ENCODE data around the gene TXNDC2. TPM values are rescaled to one million over a fixed set of nuclear protein-coding genes. Genes with fewer than 3 reads are reported as not detected.

The TXNDC2 gene
- total RNA-seq, 2 donors from 2014 or later = not detected

- DNase-seq = no peak
- H3K9me3 Mint-ChIP-seq = no peaks in the 10 kb centered on the region
- no peak overlapping the region for H3K4me3 Mint-ChIP-seq
- no peak overlapping the region for H3K27ac Mint-ChIP-seq
- no peaks in the 10 kb centered on the region for H3K36me3 Mint-ChIP-seq (ENCODE audit: insufficient read depth in 2 of 2)
- peaks cover 55% of the 10 kb centered on the region for H3K4me1 Mint-ChIP-seq (ENCODE audit: low read depth)
- no peak for ATAC-seq (replicated peaks in 1 of 2)
- H3K27me3 Mint-ChIP-seq (ENCODE audit: low read depth) = no peaks in the 10 kb centered on the region
These were observed 40.0 kb downstream of the TXNDC2 start for GRCh38 chr18:9925795-9926194.

- H3K4me3 Mint-ChIP-seq = no peak overlapping the region
- ATAC-seq (replicated peaks in 1 of 2) = peak; percentile 44 to 71
- H3K27me3 Mint-ChIP-seq (ENCODE audit: low read depth) = no peaks in the 10 kb centered on the region
- H3K4me1 Mint-ChIP-seq (ENCODE audit: low read depth) = peaks cover 55% of the 10 kb centered on the region
- DNase-seq = no peak
- no peak overlapping the region for H3K27ac Mint-ChIP-seq
- H3K9me3 Mint-ChIP-seq = no peaks in the 10 kb centered on the region
- no peaks in the 10 kb centered on the region for H3K36me3 Mint-ChIP-seq (ENCODE audit: insufficient read depth in 2 of 2)
These were observed 40.6 kb downstream of the TXNDC2 start for GRCh38 chr18:9926223-9926894.

GRCh38 chr18:9926977-9927376 lies 41.2 kb downstream of the TXNDC2 start:
- Mint-ChIP-seq H3K27me3 (ENCODE audit: low read depth) (no peaks in the 10 kb centered on the region), H3K4me1 (ENCODE audit: low read depth) (peaks cover 55% of the 10 kb centered on the region), H3K36me3 (ENCODE audit: insufficient read depth in 2 of 2) (no peaks in the 10 kb centered on the region), H3K9me3 (no peaks in the 10 kb centered on the region), H3K27ac (peak overlapping the region; percentile 46), H3K4me3 (peak overlapping the region in 1 of 2 donors; percentile 69)
- no peak for DNase-seq
- ATAC-seq (replicated peaks in 1 of 2) = no peak

GRCh38 chr18:9927392-9928063 lies 41.8 kb downstream of the TXNDC2 start:
- Mint-ChIP-seq H3K27ac (peak overlapping the region; percentile 87), H3K4me1 (ENCODE audit: low read depth) (peaks cover 55% of the 10 kb centered on the region), H3K4me3 (peak overlapping the region in 1 of 2 donors; percentile 69), H3K36me3 (ENCODE audit: insufficient read depth in 2 of 2) (peaks cover 0 to 3% of the 10 kb centered on the region in 2 donors), H3K27me3 (ENCODE audit: low read depth) (no peaks in the 10 kb centered on the region), H3K9me3 (no peaks in the 10 kb centered on the region)
- no peak for ATAC-seq (replicated peaks in 1 of 2)
- DNase-seq = no peak

- peaks cover 0 to 9% of the 10 kb centered on the region in 2 donors for H3K36me3 Mint-ChIP-seq (ENCODE audit: insufficient read depth in 2 of 2)
- H3K27me3 Mint-ChIP-seq (ENCODE audit: low read depth) = no peaks in the 10 kb centered on the region
- no peak overlapping the region for H3K4me3 Mint-ChIP-seq
- H3K27ac Mint-ChIP-seq = no peak overlapping the region
- DNase-seq (no peak), ATAC-seq (replicated peaks in 1 of 2) (peak; percentile 28 to 60)
- no peaks in the 10 kb centered on the region for H3K9me3 Mint-ChIP-seq
- H3K4me1 Mint-ChIP-seq (ENCODE audit: low read depth) = peaks cover 61% of the 10 kb centered on the region
These were observed 43.0 kb downstream of the TXNDC2 start for GRCh38 chr18:9928646-9929259.

GRCh38 chr18:9930299-9930884 lies 44.6 kb downstream of the TXNDC2 start:
- Mint-ChIP-seq H3K27me3 (ENCODE audit: low read depth) (no peaks in the 10 kb centered on the region), H3K9me3 (no peaks in the 10 kb centered on the region), H3K36me3 (ENCODE audit: insufficient read depth in 2 of 2) (peaks cover 2 to 16% of the 10 kb centered on the region in 2 donors), H3K4me1 (ENCODE audit: low read depth) (peaks cover 48% of the 10 kb centered on the region), H3K4me3 (no peak overlapping the region), H3K27ac (no peak overlapping the region)
- ATAC-seq (replicated peaks in 1 of 2) (no peak), DNase-seq (no peak)

- no peaks in the 10 kb centered on the region for H3K9me3 Mint-ChIP-seq
- no peak overlapping the region for H3K4me3 Mint-ChIP-seq
- H3K36me3 Mint-ChIP-seq (ENCODE audit: insufficient read depth in 2 of 2) = peaks cover 2 to 16% of the 10 kb centered on the region in 2 donors
- H3K27me3 Mint-ChIP-seq (ENCODE audit: low read depth) = no peaks in the 10 kb centered on the region
- ATAC-seq (replicated peaks in 1 of 2) = no peak
- H3K27ac Mint-ChIP-seq = no peak overlapping the region
- DNase-seq = no peak
- H3K4me1 Mint-ChIP-seq (ENCODE audit: low read depth) = peaks cover 40% of the 10 kb centered on the region
These were observed 45.4 kb downstream of the TXNDC2 start for GRCh38 chr18:9931146-9931545.

- no peaks in the 10 kb centered on the region for H3K9me3 Mint-ChIP-seq
- peaks cover 2 to 17% of the 10 kb centered on the region in 2 donors for H3K36me3 Mint-ChIP-seq (ENCODE audit: insufficient read depth in 2 of 2)
- ATAC-seq (replicated peaks in 1 of 2) (no peak), DNase-seq (no peak)
- peaks cover 35% of the 10 kb centered on the region for H3K4me1 Mint-ChIP-seq (ENCODE audit: low read depth)
- no peak overlapping the region for H3K4me3 Mint-ChIP-seq
- no peak overlapping the region for H3K27ac Mint-ChIP-seq
- H3K27me3 Mint-ChIP-seq (ENCODE audit: low read depth) = no peaks in the 10 kb centered on the region
These were observed 45.9 kb downstream of the TXNDC2 start for GRCh38 chr18:9931678-9932077.

GRCh38 chr18:9933865-9934264 lies 48.1 kb downstream of the TXNDC2 start:
- Mint-ChIP-seq H3K4me3 (no peak overlapping the region), H3K36me3 (ENCODE audit: insufficient read depth in 2 of 2) (peaks cover 2 to 23% of the 10 kb centered on the region in 2 donors), H3K9me3 (no peaks in the 10 kb centered on the region), H3K27me3 (ENCODE audit: low read depth) (no peaks in the 10 kb centered on the region), H3K27ac (no peak overlapping the region), H3K4me1 (ENCODE audit: low read depth) (peaks cover 14% of the 10 kb centered on the region)
- ATAC-seq (replicated peaks in 1 of 2) = no peak
- DNase-seq = no peak

GRCh38 chr18:9934274-9934673 lies 48.5 kb downstream of the TXNDC2 start:
- no peaks in the 10 kb centered on the region for H3K9me3 Mint-ChIP-seq
- peaks cover 2 to 23% of the 10 kb centered on the region in 2 donors for H3K36me3 Mint-ChIP-seq (ENCODE audit: insufficient read depth in 2 of 2)
- H3K4me3 Mint-ChIP-seq = no peak overlapping the region
- H3K27me3 Mint-ChIP-seq (ENCODE audit: low read depth) = no peaks in the 10 kb centered on the region
- ATAC-seq (replicated peaks in 1 of 2) (no peak), DNase-seq (no peak)
- no peak overlapping the region for H3K27ac Mint-ChIP-seq
- peaks cover 10% of the 10 kb centered on the region for H3K4me1 Mint-ChIP-seq (ENCODE audit: low read depth)

Other genes with a start within 250 kb of the TXNDC2 start
- under 1 TPM; 0.42 to 0.82 TPM for gene RAB31, start 177.7 kb upstream of the TXNDC2 start, total RNA-seq
- gene VAPA, start 28.0 kb downstream of the TXNDC2 start, total RNA-seq = 100 to 1,000 TPM; 197 to 209 TPM